NOMO-1 (cell line): Measurements from ENCODE around the gene NDUFB11.
"Not testable (repeated sequence)": the region's sequence is repeated elsewhere in the genome, so short reads cannot be mapped to it uniquely, and the experiment has no call there.

ENCODE experiments used
- DNase-seq, 2 experiments: peaks; one replicate each; lab custom pipeline; 2025; ENCODE audit not compliant: unreplicated experiment in 2 of 2; lab: John Stamatoyannopoulos, UW

Gene NDUFB11

GRCh38 chrX:47146936-47147859 lies 2.7 kb upstream of the NDUFB11 start:
- no peak for DNase-seq

GRCh38 chrX:47146121-47146935 lies 1.8 kb upstream of the NDUFB11 start:
- DNase-seq, result no peak

- no peak for DNase-seq
Measured at GRCh38 chrX:47145395-47146120, 1.1 kb upstream of the NDUFB11 start.

GRCh38 chrX:47143894-47144625 lies 442 bp downstream of the NDUFB11 start:
- DNase-seq, result peak; percentile 6 to 41

GRCh38 chrX:47138171-47138570 lies 6.3 kb downstream of the NDUFB11 start:
- no peak for DNase-seq

GRCh38 chrX:47135650-47136049 lies 8.9 kb downstream of the NDUFB11 start:
- not testable (repeated sequence) for DNase-seq

- no peak for DNase-seq
Measured at GRCh38 chrX:47133493-47133892, 11.0 kb downstream of the NDUFB11 start.

- DNase-seq, result no peak
Measured at GRCh38 chrX:47129899-47130358, 14.6 kb downstream of the NDUFB11 start.

GRCh38 chrX:47129157-47129898 lies 15.2 kb downstream of the NDUFB11 start:
- peak; percentile 85 to 88 for DNase-seq

- DNase-seq, result not testable (repeated sequence)
Measured at GRCh38 chrX:47124466-47124865, 20.0 kb downstream of the NDUFB11 start.

- DNase-seq, result not testable (repeated sequence)
Measured at GRCh38 chrX:47116551-47117110, 27.9 kb downstream of the NDUFB11 start.

GRCh38 chrX:47112316-47112954 lies 32.1 kb downstream of the NDUFB11 start:
- DNase-seq, result no peak

- not testable (repeated sequence) for DNase-seq
Measured at GRCh38 chrX:47110936-47111615, 33.4 kb downstream of the NDUFB11 start.

GRCh38 chrX:47101206-47101605 lies 43.3 kb downstream of the NDUFB11 start:
- no peak for DNase-seq

- DNase-seq, result no peak
Measured at GRCh38 chrX:47098338-47099094, 46.0 kb downstream of the NDUFB11 start.

GRCh38 chrX:47097018-47097417 lies 47.5 kb downstream of the NDUFB11 start:
- DNase-seq, result no peak

- DNase-seq, result no peak
Measured at GRCh38 chrX:47093860-47094259, 50.6 kb downstream of the NDUFB11 start.
